ENCODE measurements around the gene CYP46A1. TPM values are rescaled to one million over a fixed set of nuclear protein-coding genes. Genes with fewer than 3 reads are reported as not detected.
A peak's percentile ranks its signal among the peaks of the same experiment; 100 is the strongest.

CYP46A1 gene
- total RNA-seq, 4 donors from 2014 or later = 0.04 to 1.1 TPM; not detected in 2

- DNase-seq = no peak
- intact Hi-C loops (cut with DNase I) = no loop called here
- 87 to 92% methylated on average over 13 to 20 of the region's 21 CpGs for WGBS, 2 donors
- Histone ChIP-seq H3K27ac (peak overlapping the region in 3 of 4 donors; percentile 70 to 87 (median 75)), H3K4me1 (peaks cover 43 to 77% (median 65%) of the 10 kb centered on the region in 3 donors), H3K27me3 (peaks cover 0 to 22% (median 0%) of the 10 kb centered on the region in 4 donors), H3K36me3 (no peaks in the 10 kb centered on the region), H3K4me3 (no peak overlapping the region), H3K9me3 (no peaks in the 10 kb centered on the region)
- TF ChIP-seq POLR2A (IDR thresholded peaks at IDR 0.05) (no peak), CTCF (IDR thresholded peaks at IDR 0.05) (no peak)
These were observed 72.7 kb downstream of the CYP46A1 start for GRCh38 chr14:99756796-99757195.

- intact Hi-C loops (cut with DNase I) = no loop called here
- peaks cover 37 to 70% (median 60%) of the 10 kb centered on the region in 3 donors for H3K4me1 ChIP-seq
- TF ChIP-seq CTCF (IDR thresholded peaks at IDR 0.05) (no peak), POLR2A (IDR thresholded peaks at IDR 0.05) (no peak)
- H3K36me3 ChIP-seq = no peaks in the 10 kb centered on the region
- peak overlapping the region; percentile 63 to 79 (median 72) for H3K27ac ChIP-seq
- 40 to 45% methylated on average over 12 of the region's 12 CpGs for WGBS, 2 donors
- no peak overlapping the region for H3K4me3 ChIP-seq
- DNase-seq = no peak
- no peaks in the 10 kb centered on the region for H3K9me3 ChIP-seq
- peaks cover 0 to 15% (median 0%) of the 10 kb centered on the region in 4 donors for H3K27me3 ChIP-seq
These were observed 73.4 kb downstream of the CYP46A1 start for GRCh38 chr14:99757331-99758070.

- H3K4me1 ChIP-seq = peaks cover 31 to 63% (median 53%) of the 10 kb centered on the region in 3 donors
- H3K27ac ChIP-seq = peak overlapping the region; percentile 63 to 79 (median 72)
- no peaks in the 10 kb centered on the region for H3K36me3 ChIP-seq
- DNase-seq = no peak
- TF ChIP-seq POLR2A (IDR thresholded peaks at IDR 0.05) = no peak
- no peak for TF ChIP-seq CTCF (IDR thresholded peaks at IDR 0.05)
- WGBS, 2 donors = 32 to 56% methylated on average over 8 to 10 of the region's 11 CpGs
- intact Hi-C loops (cut with DNase I) = no loop called here
- peaks cover 0 to 13% (median 0%) of the 10 kb centered on the region in 4 donors for H3K27me3 ChIP-seq
- no peak overlapping the region for H3K4me3 ChIP-seq
- no peaks in the 10 kb centered on the region for H3K9me3 ChIP-seq
These were observed 74.2 kb downstream of the CYP46A1 start for GRCh38 chr14:99758121-99758821.

GRCh38 chr14:99758872-99759545 is 74.9 kb downstream of the CYP46A1 start:
- Histone ChIP-seq H3K27me3 (peaks cover 0 to 6% (median 0%) of the 10 kb centered on the region in 4 donors), H3K4me1 (peaks cover 25 to 55% (median 45%) of the 10 kb centered on the region in 3 donors), H3K27ac (peak overlapping the region in 3 of 4 donors; percentile 19 to 75 (median 52)), H3K9me3 (no peaks in the 10 kb centered on the region), H3K36me3 (no peaks in the 10 kb centered on the region), H3K4me3 (no peak overlapping the region)
- WGBS, 2 donors = 64 to 85% methylated on average over 5 to 6 of the region's 7 CpGs
- intact Hi-C loops (cut with DNase I) = no loop called here
- no peak for TF ChIP-seq POLR2A (IDR thresholded peaks at IDR 0.05)
- TF ChIP-seq CTCF (IDR thresholded peaks at IDR 0.05) = no peak
- DNase-seq = no peak
